IMR-90 (cell line): ENCODE measurements around the gene RAD51B. TPM values are rescaled to one million over a fixed set of nuclear protein-coding genes. Genes with fewer than 3 reads are reported as not detected.

Experiments used
- ATAC-seq: fragments of 200-7000 bp; cut with Tn5 transposase; 2 replicates; pipeline ENCODE4 v1.9.1; 2020; ENCODE audit warnings: low read depth, mild to moderate bottlenecking, moderate library complexity
- BruUV-seq: library from RNA; stranded (reverse); fragments of 400-500 nt; replicated peaks from 2 replicates; lab custom pipeline; 2021; lab: Mats Ljungman, UMichigan
- CTCF ChIA-PET: fragments of 300-600 bp; formaldehyde crosslinking; extraction: SDS; loops from one replicate; lab custom pipeline; 2021; ENCODE audit warnings: antibody characterized with exemption; lab: Yijun Ruan, JAX
- POLR2A ChIA-PET: fragments of 300-600 bp; sonication (Branson Sonifier 250); formaldehyde crosslinking; loops from one replicate; lab custom pipeline; 2022; ENCODE audit warnings: antibody characterized with exemption; ENCODE audit not compliant: unreplicated experiment; lab: Charles Lee
- DNase-seq: peaks from one replicate; pipeline ENCODE4 v3.0.0; 2013
- H2AFZ ChIP-seq: replicated peaks from 2 replicates; pipeline ENCODE3; 2013; ENCODE audit warnings: low read length, mild to moderate bottlenecking; ENCODE audit not compliant: poor library complexity
- H2AK5ac ChIP-seq: 2 replicates; pipeline ENCODE4 v1.6.1; 2013; ENCODE audit warnings: low read depth, low read length, inconsistent platforms
- H2AK9ac ChIP-seq: replicated peaks from 2 replicates; pipeline ENCODE3; 2013; ENCODE audit warnings: mild to moderate bottlenecking, low read depth, low read length, moderate library complexity; ENCODE audit not compliant: poor library complexity
- H2BK120ac ChIP-seq: 2 replicates; pipeline ENCODE4 v1.6.1; 2013; ENCODE audit warnings: low read depth, low read length, inconsistent platforms
- H2BK15ac ChIP-seq: 3 replicates; pipeline ENCODE4 v1.6.1; 2013; ENCODE audit warnings: low read depth, low read length, inconsistent platforms
- H2BK20ac ChIP-seq: 2 replicates; pipeline ENCODE4 v1.6.1; 2013; ENCODE audit warnings: low read depth, mild to moderate bottlenecking, inconsistent platforms, low read length, moderate library complexity
- H2BK5ac ChIP-seq: 2 replicates; pipeline ENCODE4 v1.6.1; 2013; ENCODE audit warnings: mild to moderate bottlenecking, low read depth, low read length, inconsistent platforms; ENCODE audit not compliant: poor library complexity, severe bottlenecking
- H3K14ac ChIP-seq: replicated peaks from 2 replicates; pipeline ENCODE4 v1.6.1; 2013; ENCODE audit warnings: low read depth, low read length, inconsistent platforms
- H3K18ac ChIP-seq: 2 replicates; pipeline ENCODE4 v1.6.1; 2013; ENCODE audit warnings: low read depth, low read length, control low read depth
- H3K23ac ChIP-seq: 2 replicates; pipeline ENCODE4 v1.6.1; 2013; ENCODE audit warnings: low read depth, low read length, inconsistent platforms
- H3K27ac ChIP-seq: 2 replicates; pipeline ENCODE4 v1.5.1; 2013; ENCODE audit warnings: mild to moderate bottlenecking, control low read depth, low read length; ENCODE audit not compliant: insufficient read depth
- H3K27me3 ChIP-seq: 2 replicates; pipeline ENCODE4 v1.6.1; 2013; ENCODE audit warnings: low read length; ENCODE audit not compliant: control insufficient read depth, insufficient read depth
- H3K36me3 ChIP-seq: 2 replicates; pipeline ENCODE4 v1.6.1; 2013; ENCODE audit warnings: low read length, mixed read lengths; ENCODE audit not compliant: control insufficient read depth, insufficient read depth
- H3K4ac ChIP-seq: 2 replicates; pipeline ENCODE4 v1.6.1; 2013; ENCODE audit warnings: low read depth, low read length, inconsistent platforms
- H3K4me1 ChIP-seq: 2 replicates; pipeline ENCODE4 v1.6.1; 2013; ENCODE audit warnings: low read length, mixed read lengths; ENCODE audit not compliant: control insufficient read depth, insufficient read depth
- H3K4me2 ChIP-seq: 2 replicates; pipeline ENCODE4 v1.6.1; 2013; ENCODE audit warnings: low read depth, mild to moderate bottlenecking, control low read depth, low read length, moderate library complexity
- H3K4me3 ChIP-seq: 2 replicates; pipeline ENCODE4 v1.5.1; 2013; ENCODE audit warnings: low read depth, mild to moderate bottlenecking, control low read depth, low read length, moderate library complexity; ENCODE audit not compliant: insufficient read depth
- H3K56ac ChIP-seq: 2 replicates; pipeline ENCODE4 v1.6.1; 2013; ENCODE audit warnings: low read length, inconsistent platforms; ENCODE audit not compliant: insufficient read depth; ENCODE audit errors: extremely low read depth
- H3K79me1 ChIP-seq, 2 experiments: 2 replicates each; pipeline ENCODE4 v1.6.1; 2013; ENCODE audit warnings: low read length in 2 of 2, inconsistent platforms in 1 of 2, low read depth in 1 of 2
- H3K9ac ChIP-seq: 2 replicates; pipeline ENCODE4 v1.6.1; 2013; ENCODE audit warnings: low read depth, low read length, control low read depth
- H3K9me1 ChIP-seq: 2 replicates; pipeline ENCODE4 v1.6.1; 2013; ENCODE audit warnings: low read length, inconsistent platforms; ENCODE audit not compliant: insufficient read depth
- H3K9me3 ChIP-seq: 2 replicates; pipeline ENCODE4 v1.6.1; 2013; ENCODE audit warnings: low read length; ENCODE audit not compliant: control insufficient read depth, insufficient read depth
- H4K20me1 ChIP-seq: 2 replicates; pipeline ENCODE4 v1.6.1; 2013; ENCODE audit warnings: low read length, inconsistent platforms; ENCODE audit not compliant: insufficient read depth
- H4K5ac ChIP-seq: 2 replicates; pipeline ENCODE4 v1.6.1; 2013; ENCODE audit warnings: mild to moderate bottlenecking, low read depth, low read length, control low read depth
- H4K8ac ChIP-seq, 2 experiments: 2 replicates each; pipeline ENCODE4 v1.6.1; 2013; ENCODE audit warnings: low read depth in 2 of 2, low read length in 2 of 2, control low read depth in 1 of 2, inconsistent platforms in 1 of 2
- H4K91ac ChIP-seq: 2 replicates; pipeline ENCODE4 v1.6.1; 2013; ENCODE audit warnings: low read depth, low read length, inconsistent platforms; ENCODE audit not compliant: insufficient read depth
- BHLHE40 ChIP-seq: fragments of 150-350 bp; IDR thresholded peaks from 2 replicates; pipeline ENCODE4 v1.6.1; 2016; ENCODE audit warnings: mild to moderate bottlenecking, low read depth, low read length
- CEBPB ChIP-seq: IDR thresholded peaks from 2 replicates; pipeline ENCODE4 v1.6.1; 2012; ENCODE audit warnings: low read depth, low read length, improper control_type of control experiment
- CHD1 ChIP-seq: IDR thresholded peaks from 2 replicates; pipeline ENCODE4 v1.6.1; 2012; ENCODE audit warnings: low read depth, low read length, improper control_type of control experiment
- CTCF ChIP-seq: conservative IDR thresholded peaks from 2 replicates; pipeline ENCODE4 v1.5.1; 2012; ENCODE audit warnings: mild to moderate bottlenecking, low read depth, low read length, improper control_type of control experiment
- ELK1 ChIP-seq: fragments of 150-350 bp; IDR thresholded peaks from 2 replicates; pipeline ENCODE4 v1.6.1; 2016; ENCODE audit warnings: low read depth, mild to moderate bottlenecking, low read length, moderate library complexity, borderline replicate concordance
- FOS ChIP-seq: fragments of 150-350 bp; IDR thresholded peaks from 2 replicates; pipeline ENCODE4 v1.6.1; 2016; ENCODE audit warnings: low read depth, low read length
- MAZ ChIP-seq: IDR thresholded peaks from 2 replicates; pipeline ENCODE4 v1.6.1; 2012; ENCODE audit warnings: low read depth, mild to moderate bottlenecking, low read length, improper control_type of control experiment, moderate library complexity, borderline replicate concordance
- MXI1 ChIP-seq: IDR thresholded peaks from 2 replicates; pipeline ENCODE4 v1.6.1; 2012; ENCODE audit warnings: low read depth, mild to moderate bottlenecking, low read length, moderate library complexity, borderline replicate concordance
- NFE2L2 ChIP-seq: fragments of 150-350 bp; IDR thresholded peaks from 2 replicates; pipeline ENCODE4 v1.6.1; 2016; ENCODE audit warnings: low read depth, mild to moderate bottlenecking, low read length
- POLR2A ChIP-seq: IDR thresholded peaks from 2 replicates; pipeline ENCODE4 v1.6.1; 2012; ENCODE audit warnings: mild to moderate bottlenecking, low read depth, low read length
- RAD21 ChIP-seq: IDR thresholded peaks from 2 replicates; pipeline ENCODE4 v1.6.1; 2012; ENCODE audit warnings: low read length, improper control_type of control experiment
- RFX5 ChIP-seq: IDR thresholded peaks from 2 replicates; pipeline ENCODE4 v1.8.0; 2012; ENCODE audit warnings: low read depth, mild to moderate bottlenecking, low read length, moderate library complexity
- SMC3 ChIP-seq: fragments of 150-350 bp; IDR thresholded peaks from 2 replicates; pipeline ENCODE4 v1.6.1; 2016; ENCODE audit warnings: low read depth, mild to moderate bottlenecking, antibody characterized with exemption, low read length, moderate library complexity
- USF2 ChIP-seq: fragments of 150-350 bp; IDR thresholded peaks from 2 replicates; pipeline ENCODE4 v1.6.1; 2017; ENCODE audit warnings: mild to moderate bottlenecking, antibody characterized with exemption, low read length, low read depth
- whole genome bisulfite sequencing, 2 experiments: methylation state at CpG; one replicate each; pipeline versions ENCODE4 v1.1.5 to v1.1.7; 2013; ENCODE audit warnings: missing lambda C conversion rate in 2 of 2; ENCODE audit not compliant: insufficient read length in 1 of 2; ENCODE audit errors: extremely low coverage in 2 of 2; 5-methylcytosine and 5-hydroxymethylcytosine counted together
- dilution Hi-C: fragments of 300-500 bp; cut with HindIII; formaldehyde crosslinking; loops from one replicate; pipeline ENCODE4 v1.14.3; 2018; ENCODE audit warnings: low sequenced_read_pairs; ENCODE audit not compliant: unreplicated experiment
- in situ Hi-C: fragments of 300-500 bp; cut with MboI; formaldehyde crosslinking; loops from 3 replicates; pipeline ENCODE4 v1.14.3; 2019; ENCODE audit warnings: low sequenced_read_pairs, inconsistent platforms, mixed read lengths
- intact Hi-C: fragments of 100-400 bp; cut with micrococcal nuclease; formaldehyde crosslinking; loops from 2 replicates; pipeline ENCODE4 v1.10.0; 2022
- polyA plus RNA-seq, 3 experiments: library from polyadenylated mRNA; depleted of rRNA; stranded (reverse); fragments of >200 nt; gene quantifications; 2 replicates each; pipeline ENCODE4 v1.2.3, GENCODE V29; 2012; ENCODE audit warnings: low replicate concordance in 1 of 3
- total RNA-seq: library from RNA; depleted of rRNA; stranded (reverse); fragments of >200 nt; gene quantifications from 2 replicates; pipeline ENCODE4 v1.2.3, GENCODE V29; 2012

Gene RAD51B
- total and polyA plus RNA-seq, 2 of the 4 experiments (the other 2 are of a cell fraction): 5.1 to 18.8 TPM

- no peak overlapping the region for H2AK5ac ChIP-seq
- H4K91ac ChIP-seq: no peak overlapping the region
- no peak overlapping the region for H2AFZ ChIP-seq
- intact Hi-C loops: loop anchor here (5.0 to 10.0 kb wide), 3 partner anchors 150 to 732 kb away; no protein-coding TSS in a partner anchor
- H3K27me3 ChIP-seq: no peaks in the 10 kb centered on the region
- H3K4ac ChIP-seq: no peak overlapping the region
- H3K56ac ChIP-seq: no peak overlapping the region
- dilution Hi-C loops: no loop called here
- ATAC-seq (no peak), DNase-seq (no peak)
- no peak overlapping the region for H3K4me2 ChIP-seq
- H4K5ac ChIP-seq: no peak overlapping the region
- no peak overlapping the region for H2BK5ac ChIP-seq
- TF ChIP-seq CTCF (no peak), CEBPB (no peak), RFX5 (no peak), FOS (no peak), MAZ (no peak), BHLHE40 (no peak), SMC3 (no peak), RAD21 (no peak), CHD1 (no peak), ELK1 (no peak), POLR2A (no peak), MXI1 (no peak), NFE2L2 (no peak), USF2 (no peak)
- H4K8ac ChIP-seq: no peak overlapping the region
- BruUV-seq: no TSS peak
- no peak overlapping the region for H2BK120ac ChIP-seq
- ChIA-PET CTCF (no interaction called here), POLR2A (no interaction called here)
- peaks cover 2% of the 10 kb centered on the region; the same call in 1 of the 2 replicates for H3K4me1 ChIP-seq
- no peak overlapping the region for H3K18ac ChIP-seq
- H3K27ac ChIP-seq: no peak overlapping the region
- H3K9me1 ChIP-seq: no peaks in the 10 kb centered on the region
- no peak overlapping the region for H3K9ac ChIP-seq
- H3K9me3 ChIP-seq: no peaks in the 10 kb centered on the region
- H2BK20ac ChIP-seq: no peak overlapping the region
- H3K23ac ChIP-seq: no peak overlapping the region
- no peak overlapping the region for H2AK9ac ChIP-seq
- H3K79me1 ChIP-seq: no peaks in the 10 kb centered on the region
- WGBS, 2 experiments: no CpG with 5 or more reads among the region's 3 CpGs
- H3K14ac ChIP-seq: no peak overlapping the region
- H2BK15ac ChIP-seq: no peak overlapping the region
- H3K4me3 ChIP-seq: no peak overlapping the region
- in situ Hi-C loops: no loop called here
- no peaks in the 10 kb centered on the region for H3K36me3 ChIP-seq
- H4K20me1 ChIP-seq: no peaks in the 10 kb centered on the region
Observed at GRCh38 chr14:68082698-68083291, 263.2 kb downstream of the RAD51B start.
